Smooth muscle cell (in vitro differentiated cells): Measurements from ENCODE around the gene TTC22. TPM values are rescaled to one million over a fixed set of nuclear protein-coding genes. Genes with fewer than 3 reads are reported as not detected.

Experiments
- DNase-seq: peaks from one replicate; lab custom pipeline; 2025; ENCODE audit not compliant: unreplicated experiment; lab: John Stamatoyannopoulos, UW
- H2AFZ ChIP-seq: fragments of 200-600 bp; sonication (generic); 2 replicates; pipeline ENCODE4 v1.6.0; 2016; ENCODE audit warnings: antibody characterized with exemption, low read depth, mild to moderate bottlenecking
- H3F3A ChIP-seq: fragments of 200-600 bp; sonication (generic); 2 replicates; pipeline ENCODE4 v1.6.0; 2017; ENCODE audit warnings: antibody characterized with exemption, low read depth
- H3K27ac ChIP-seq: fragments of 200-600 bp; sonication (generic); 2 replicates; pipeline ENCODE4 v1.5.1; 2016; ENCODE audit warnings: low read depth, mild to moderate bottlenecking
- H3K27me3 ChIP-seq: fragments of 200-600 bp; sonication (generic); 2 replicates; pipeline ENCODE4 v1.6.1; 2016; ENCODE audit warnings: low read depth, mild to moderate bottlenecking
- H3K36me3 ChIP-seq: fragments of 200-600 bp; sonication (generic); 2 replicates; pipeline ENCODE4 v1.5.1; 2016; ENCODE audit warnings: low read depth
- H3K4me1 ChIP-seq: fragments of 200-600 bp; sonication (generic); 2 replicates; pipeline ENCODE4 v1.5.1; 2016; ENCODE audit warnings: low read depth
- H3K4me2 ChIP-seq: fragments of 200-600 bp; sonication (generic); 2 replicates; pipeline ENCODE4 v1.6.0; 2016; ENCODE audit warnings: mild to moderate bottlenecking
- H3K4me3 ChIP-seq: fragments of 200-600 bp; sonication (generic); 2 replicates; pipeline ENCODE4 v1.5.1; 2016; ENCODE audit warnings: mild to moderate bottlenecking
- H3K79me2 ChIP-seq: fragments of 200-600 bp; sonication (generic); 2 replicates; pipeline ENCODE4 v1.6.0; 2016; ENCODE audit warnings: low read depth, mild to moderate bottlenecking
- H3K9ac ChIP-seq: fragments of 200-600 bp; sonication (generic); 2 replicates; pipeline ENCODE4 v1.6.0; 2016; ENCODE audit warnings: low read depth
- H3K9me3 ChIP-seq: fragments of 200-600 bp; sonication (generic); replicated peaks from 2 replicates; pipeline ENCODE4 v1.5.1; 2016; ENCODE audit warnings: low read depth
- H4K20me1 ChIP-seq: fragments of 200-600 bp; sonication (generic); 2 replicates; pipeline ENCODE4 v1.6.0; 2016; ENCODE audit warnings: low read depth
- WGBS: methylation state at CpG from one replicate; pipeline ENCODE4 v1.1.7; 2016; ENCODE audit warnings: low lambda C conversion rate; 5-methylcytosine and 5-hydroxymethylcytosine counted together
- polyA plus RNA-seq: library from polyadenylated mRNA; unstranded; fragments of >200 nt; fragmentation: Nextera tagmentation; extraction: Ambion mirVana; gene quantifications from 2 replicates; pipeline ENCODE4 v1.2.1, GENCODE V29; 2016
- total RNA-seq: library from RNA; depleted of rRNA; stranded (reverse); fragments of >200 nt; gene quantifications from 2 replicates; pipeline ENCODE4 v1.2.3, GENCODE V29; 2014
- TF ChIP-seq, protein P1 (sequence below): fragments of 200-600 bp; sonication (generic); IDR thresholded peaks from 2 replicates; pipeline ENCODE4 v1.5.1; 2017; ENCODE audit warnings: borderline replicate concordance, mild to moderate bottlenecking, antibody characterized with exemption; ENCODE audit not compliant: insufficient read depth, poor library complexity, severe bottlenecking

The TTC22 gene
- total and polyA plus RNA-seq, 2 experiments from 2014 or later = 0.50 to 1.3 TPM

- Histone ChIP-seq H3K79me2 (no peaks in the 10 kb centered on the region), H3F3A (no peaks in the 10 kb centered on the region), H4K20me1 (no peaks in the 10 kb centered on the region), H3K4me2 (no peak overlapping the region), H3K36me3 (no peaks in the 10 kb centered on the region), H3K9me3 (no peaks in the 10 kb centered on the region), H3K27ac (no peak overlapping the region), H3K9ac (no peak overlapping the region), H3K4me1 (no peaks in the 10 kb centered on the region), H3K27me3 (peaks cover 40% of the 10 kb centered on the region), H3K4me3 (no peak overlapping the region), H2AFZ (no peak overlapping the region)
- no peak for DNase-seq
- TF ChIP-seq, protein P1, sequence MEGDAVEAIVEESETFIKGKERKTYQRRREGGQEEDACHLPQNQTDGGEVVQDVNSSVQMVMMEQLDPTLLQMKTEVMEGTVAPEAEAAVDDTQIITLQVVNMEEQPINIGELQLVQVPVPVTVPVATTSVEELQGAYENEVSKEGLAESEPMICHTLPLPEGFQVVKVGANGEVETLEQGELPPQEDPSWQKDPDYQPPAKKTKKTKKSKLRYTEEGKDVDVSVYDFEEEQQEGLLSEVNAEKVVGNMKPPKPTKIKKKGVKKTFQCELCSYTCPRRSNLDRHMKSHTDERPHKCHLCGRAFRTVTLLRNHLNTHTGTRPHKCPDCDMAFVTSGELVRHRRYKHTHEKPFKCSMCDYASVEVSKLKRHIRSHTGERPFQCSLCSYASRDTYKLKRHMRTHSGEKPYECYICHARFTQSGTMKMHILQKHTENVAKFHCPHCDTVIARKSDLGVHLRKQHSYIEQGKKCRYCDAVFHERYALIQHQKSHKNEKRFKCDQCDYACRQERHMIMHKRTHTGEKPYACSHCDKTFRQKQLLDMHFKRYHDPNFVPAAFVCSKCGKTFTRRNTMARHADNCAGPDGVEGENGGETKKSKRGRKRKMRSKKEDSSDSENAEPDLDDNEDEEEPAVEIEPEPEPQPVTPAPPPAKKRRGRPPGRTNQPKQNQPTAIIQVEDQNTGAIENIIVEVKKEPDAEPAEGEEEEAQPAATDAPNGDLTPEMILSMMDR = no peak
- WGBS = 88% methylated on average over 2 of the region's 2 CpGs
Observed at GRCh38 chr1:54782588-54782987, 18.5 kb downstream of the TTC22 start.

- Histone ChIP-seq H4K20me1 (no peaks in the 10 kb centered on the region), H3K79me2 (no peaks in the 10 kb centered on the region), H2AFZ (no peak overlapping the region), H3F3A (no peaks in the 10 kb centered on the region), H3K4me1 (no peaks in the 10 kb centered on the region), H3K27ac (no peak overlapping the region), H3K4me2 (no peak overlapping the region), H3K36me3 (no peaks in the 10 kb centered on the region), H3K4me3 (no peak overlapping the region), H3K27me3 (peaks cover 40% of the 10 kb centered on the region), H3K9ac (no peak overlapping the region), H3K9me3 (no peaks in the 10 kb centered on the region)
- no peak for DNase-seq
- WGBS = 84% methylated on average over 6 of the region's 6 CpGs
- TF ChIP-seq, protein P1 = no peak
Observed at GRCh38 chr1:54782156-54782555, 19.0 kb downstream of the TTC22 start.

DNA sequence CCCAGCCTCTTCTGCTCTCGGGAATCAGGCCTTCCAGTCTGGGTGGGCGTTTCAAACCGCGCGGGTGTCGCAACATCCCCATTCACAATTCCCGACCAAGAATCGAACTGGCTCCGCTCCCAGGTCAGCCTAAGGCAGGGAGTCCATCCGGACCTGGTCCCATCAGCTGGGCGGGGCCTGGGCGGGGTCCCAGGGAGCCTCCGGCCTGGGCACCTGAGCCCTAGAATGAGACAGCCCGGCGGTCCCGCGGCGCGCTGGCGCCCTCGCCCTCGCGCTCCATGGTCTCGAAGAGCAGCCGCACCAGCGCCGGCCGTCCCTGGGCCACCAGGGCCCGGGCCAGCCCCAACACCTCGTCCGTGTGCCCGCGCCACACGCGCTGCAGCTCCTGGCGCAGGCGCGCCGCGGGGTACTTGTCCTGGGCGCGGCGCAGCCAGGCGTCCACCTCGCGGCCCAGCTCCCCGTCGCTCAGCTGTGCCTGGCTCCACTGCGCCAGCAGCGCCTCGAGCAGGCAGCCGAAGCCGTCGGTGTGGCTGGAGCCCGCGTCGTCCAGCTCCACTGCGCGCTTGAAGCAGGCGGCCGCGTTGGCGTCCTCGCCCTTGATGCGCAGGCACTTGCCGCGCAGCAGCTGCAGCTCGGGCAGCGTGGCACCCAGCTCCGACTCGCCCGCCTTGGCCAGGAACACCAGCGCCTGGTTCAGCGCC lies 19.9 kb downstream of the TTC22 start:
- TF ChIP-seq, protein P1 = no peak
- H2AFZ ChIP-seq = no peak overlapping the region
- H3K9ac ChIP-seq = no peak overlapping the region
- H3K4me3 ChIP-seq = no peak overlapping the region
- H3K36me3 ChIP-seq = no peaks in the 10 kb centered on the region
- H3K4me2 ChIP-seq = peak overlapping the region; percentile 73
- H3K9me3 ChIP-seq = no peaks in the 10 kb centered on the region
- no peaks in the 10 kb centered on the region for H4K20me1 ChIP-seq
- no peak for DNase-seq
- WGBS = 41% methylated on average over 56 of the region's 74 CpGs
- no peaks in the 10 kb centered on the region for H3F3A ChIP-seq
- H3K4me1 ChIP-seq = no peaks in the 10 kb centered on the region
- no peaks in the 10 kb centered on the region for H3K79me2 ChIP-seq
- peaks cover 40% of the 10 kb centered on the region for H3K27me3 ChIP-seq
- H3K27ac ChIP-seq = no peak overlapping the region

- TF ChIP-seq, protein P1 = no peak
Observed at GRCh38 chr1:54777431-54777830, 23.7 kb downstream of the TTC22 start.

More at GRCh38 chr1:54777431-54777830, 23.7 kb downstream of the TTC22 start:
- H3K36me3 ChIP-seq = no peaks in the 10 kb centered on the region
- no peaks in the 10 kb centered on the region for H3K79me2 ChIP-seq
- no peak overlapping the region for H3K4me2 ChIP-seq
- no peaks in the 10 kb centered on the region for H3K9me3 ChIP-seq
- WGBS = 90% methylated on average over 4 of the region's 4 CpGs
- H3K27me3 ChIP-seq = peaks cover 24% of the 10 kb centered on the region
- no peaks in the 10 kb centered on the region for H4K20me1 ChIP-seq
- H3K4me1 ChIP-seq = no peaks in the 10 kb centered on the region
- no peak overlapping the region for H3K4me3 ChIP-seq
- H3K27ac ChIP-seq = no peak overlapping the region
- H3K9ac ChIP-seq = no peak overlapping the region
- no peak for DNase-seq
- H2AFZ ChIP-seq = no peak overlapping the region
- no peaks in the 10 kb centered on the region for H3F3A ChIP-seq
